Activated CD4-positive, alpha-beta T cell treated with anti-CD3 and anti-CD28 coated beads, Interleukin-2, amount 50 U/mL, for 1 hour (primary cell): ENCODE results near the gene NTF3.

Experiments
- DNase-seq: peaks from one replicate; pipeline ENCODE4 v3.0.0-alpha.2; 2020

The NTF3 gene

GRCh38 chr12:5433081-5433844 is 1.4 kb downstream of the NTF3 start:
- no peak for DNase-seq

GRCh38 chr12:5433845-5434646 is 2.1 kb downstream of the NTF3 start:
- no peak for DNase-seq

- DNase-seq = no peak
Observed at GRCh38 chr12:5434647-5435560, 3.0 kb downstream of the NTF3 start.

GRCh38 chr12:5437182-5437583 is 5.3 kb downstream of the NTF3 start:
- DNase-seq = no peak

- DNase-seq = no peak
Observed at GRCh38 chr12:5437589-5437988, 5.7 kb downstream of the NTF3 start.

- no peak for DNase-seq
Observed at GRCh38 chr12:5438671-5439200, 6.8 kb downstream of the NTF3 start.

- no peak for DNase-seq
Observed at GRCh38 chr12:5439371-5439771, 7.5 kb downstream of the NTF3 start.

- DNase-seq = no peak
Observed at GRCh38 chr12:5439788-5440300, 7.9 kb downstream of the NTF3 start.

GRCh38 chr12:5440978-5441377 is 9.1 kb downstream of the NTF3 start:
- no peak for DNase-seq

GRCh38 chr12:5441497-5442236 is 9.8 kb downstream of the NTF3 start:
- DNase-seq = no peak

GRCh38 chr12:5442251-5443006 is 10.5 kb downstream of the NTF3 start:
- no peak for DNase-seq

GRCh38 chr12:5444520-5444919 is 12.6 kb downstream of the NTF3 start:
- DNase-seq = no peak

- no peak for DNase-seq
Observed at GRCh38 chr12:5447320-5447719, 15.4 kb downstream of the NTF3 start.

GRCh38 chr12:5451251-5451650 is 19.3 kb downstream of the NTF3 start:
- no peak for DNase-seq

GRCh38 chr12:5452569-5452968 is 20.7 kb downstream of the NTF3 start:
- no peak for DNase-seq

GRCh38 chr12:5453466-5453865 is 21.6 kb downstream of the NTF3 start:
- DNase-seq = no peak

- no peak for DNase-seq
Observed at GRCh38 chr12:5455045-5455444, 23.1 kb downstream of the NTF3 start.

GRCh38 chr12:5456030-5456429 is 24.1 kb downstream of the NTF3 start:
- no peak for DNase-seq

- DNase-seq = no peak
Observed at GRCh38 chr12:5456906-5457305, 25.0 kb downstream of the NTF3 start.

GRCh38 chr12:5458229-5459050 is 26.5 kb downstream of the NTF3 start:
- no peak for DNase-seq
